Neural cell (in vitro differentiated cells): ENCODE results near the gene SAV1. TPM values are rescaled to one million over a fixed set of nuclear protein-coding genes. Genes with fewer than 3 reads are reported as not detected.

Source experiments
- H2AFZ ChIP-seq: fragments of 200-600, 300-800 bp; sonication (generic), shearing (Covaris generic); 2 replicates; pipeline ENCODE4 v1.6.0; 2014; ENCODE audit warnings: low read depth, mild to moderate bottlenecking, antibody characterized with exemption, low read length, moderate library complexity
- H3F3A ChIP-seq: fragments of 200-600 bp; shearing (Covaris generic); 2 replicates; pipeline ENCODE4 v1.6.1; 2016; ENCODE audit warnings: mild to moderate bottlenecking, moderate library complexity, mixed read lengths, antibody characterized with exemption, low read length; ENCODE audit not compliant: insufficient read depth, poor library complexity, severe bottlenecking
- H3K27ac ChIP-seq: fragments of 200-600, 300-800 bp; sonication (generic), shearing (Covaris generic); 2 replicates; pipeline ENCODE4 v1.5.1; 2014; ENCODE audit warnings: mild to moderate bottlenecking, low read length, moderate library complexity
- H3K27me3 ChIP-seq: fragments of 300-800, 200-600 bp; sonication (generic), shearing (Covaris generic); 2 replicates; pipeline ENCODE4 v1.6.0; 2014; ENCODE audit warnings: mild to moderate bottlenecking, low read depth, low read length, moderate library complexity; ENCODE audit not compliant: insufficient read depth
- H3K36me3 ChIP-seq: fragments of 300-800, 200-600 bp; sonication (generic), shearing (Covaris generic); 2 replicates; pipeline ENCODE4 v1.5.1; 2014; ENCODE audit warnings: mild to moderate bottlenecking, antibody characterized with exemption, low read length, moderate library complexity; ENCODE audit not compliant: insufficient read depth
- H3K4me2 ChIP-seq: fragments of 300-800, 200-600 bp; sonication (generic), shearing (Covaris generic); 2 replicates; pipeline ENCODE4 v1.6.0; 2014; ENCODE audit warnings: mild to moderate bottlenecking, low read length
- H3K4me3 ChIP-seq: fragments of 300-800, 200-600 bp; sonication (generic), shearing (Covaris generic); 2 replicates; pipeline ENCODE4 v1.5.1; 2014; ENCODE audit warnings: mild to moderate bottlenecking, low read length, moderate library complexity
- H3K79me2 ChIP-seq: fragments of 200-600 bp; shearing (Covaris generic); replicated peaks from 2 replicates; pipeline ENCODE4 v1.6.0; 2014; ENCODE audit warnings: mild to moderate bottlenecking, low read length, moderate library complexity; ENCODE audit not compliant: insufficient read depth
- H3K9ac ChIP-seq: fragments of 300-800, 200-600 bp; sonication (generic), shearing (Covaris generic); 2 replicates; pipeline ENCODE4 v1.6.1; 2016; ENCODE audit warnings: mild to moderate bottlenecking, low read length, mixed read lengths
- H3K9me2 ChIP-seq: fragments of 200-600 bp; shearing (Covaris generic); 2 replicates; pipeline ENCODE4 v1.6.1; 2016; ENCODE audit warnings: mild to moderate bottlenecking, low read length, mixed read lengths; ENCODE audit not compliant: insufficient read depth
- H3K9me3 ChIP-seq: fragments of 200-600, 300-800 bp; sonication (generic), shearing (Covaris generic); 2 replicates; pipeline ENCODE4 v1.6.1; 2016; ENCODE audit warnings: mild to moderate bottlenecking, mixed run types, low read length, moderate library complexity, mixed read lengths
- H4K20me1 ChIP-seq: fragments of 200-600 bp; shearing (Covaris generic); 2 replicates; pipeline ENCODE4 v1.6.1; 2016; ENCODE audit warnings: mild to moderate bottlenecking, mixed run types; ENCODE audit not compliant: insufficient read depth
- EP300 ChIP-seq: fragments of 450-650 bp; conservative IDR thresholded peaks from 2 replicates; pipeline ENCODE4 v1.6.1; 2014; ENCODE audit warnings: antibody characterized with exemption, mild to moderate bottlenecking, moderate library complexity; ENCODE audit not compliant: poor library complexity, severe bottlenecking
- EZH2 ChIP-seq: fragments of 200-600, 300-800 bp; shearing (Covaris generic), sonication (generic); IDR thresholded peaks from 2 replicates; pipeline ENCODE4 v1.6.1; 2014; ENCODE audit warnings: antibody characterized with exemption, low read length, borderline replicate concordance, mild to moderate bottlenecking; ENCODE audit not compliant: insufficient read depth, poor library complexity, severe bottlenecking
- MXI1 ChIP-seq: fragments of 450-650 bp; conservative IDR thresholded peaks from 2 replicates; pipeline ENCODE4 v1.6.1; 2014; ENCODE audit warnings: antibody characterized with exemption, mild to moderate bottlenecking; ENCODE audit not compliant: poor library complexity, severe bottlenecking
- POLR2AphosphoS5 ChIP-seq: IDR thresholded peaks from 2 replicates; pipeline ENCODE4 v1.6.1; 2012
- RAD21 ChIP-seq: fragments of 450-650 bp; conservative IDR thresholded peaks from 2 replicates; pipeline ENCODE4 v1.6.1; 2014; ENCODE audit warnings: antibody characterized with exemption, mild to moderate bottlenecking, moderate library complexity
- SMC3 ChIP-seq: fragments of 450-650 bp; conservative IDR thresholded peaks from 2 replicates; pipeline ENCODE4 v1.6.1; 2014; ENCODE audit warnings: antibody characterized with exemption, mild to moderate bottlenecking, moderate library complexity; ENCODE audit not compliant: poor library complexity
- TAF1 ChIP-seq: IDR thresholded peaks from 2 replicates; pipeline ENCODE4 v1.6.1; 2012; ENCODE audit warnings: low read depth
- polyA plus RNA-seq: library from polyadenylated mRNA; depleted of rRNA; stranded (reverse); fragments of >200 nt; gene quantifications from 2 replicates; pipeline ENCODE4 v1.2.3, GENCODE V29; 2014
- TF ChIP-seq, protein P1 (sequence below): fragments of 450-650 bp; IDR thresholded peaks from 2 replicates; pipeline ENCODE4 v1.5.1; 2014; ENCODE audit warnings: antibody characterized with exemption, mild to moderate bottlenecking, moderate library complexity; ENCODE audit not compliant: poor library complexity, severe bottlenecking
- TF ChIP-seq, protein P2 (sequence below): IDR thresholded peaks from 2 replicates; pipeline ENCODE4 v1.6.1; 2012; ENCODE audit warnings: borderline replicate concordance

SAV1 gene
- polyA plus RNA-seq, 1 donor from 2014 or later = 4.9 TPM

DNA sequence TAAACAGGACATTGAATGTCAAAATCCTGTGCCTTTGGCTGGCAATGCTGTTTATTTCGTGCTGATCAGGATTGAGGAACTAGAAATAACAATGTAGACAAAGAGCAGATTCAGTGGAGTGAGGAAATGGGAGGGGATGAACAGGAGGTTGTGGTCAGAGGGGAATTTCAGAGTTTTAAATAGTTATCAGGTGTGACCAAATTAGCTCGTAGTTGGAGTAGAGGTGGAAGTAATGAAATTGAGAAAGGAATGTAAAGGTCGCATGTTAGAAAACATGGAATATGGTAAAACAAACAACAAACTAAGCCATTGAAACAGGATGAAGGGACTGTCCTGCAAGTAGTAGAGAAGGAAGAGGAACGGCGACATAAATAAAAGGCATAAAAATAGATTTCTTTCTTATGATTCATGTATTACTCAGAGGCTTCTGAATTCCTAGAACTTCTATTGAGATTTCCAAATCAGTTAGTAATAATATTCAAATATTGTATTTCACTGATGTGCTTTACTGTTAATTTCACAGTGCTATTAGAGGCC is 9.5 kb upstream of the SAV1 start:
- Histone ChIP-seq H3K4me3 (no peak overlapping the region), H3K9ac (no peak overlapping the region), H3K27ac (no peak overlapping the region), H3K27me3 (no peaks in the 10 kb centered on the region), H3K36me3 (no peaks in the 10 kb centered on the region), H3K9me3 (no peaks in the 10 kb centered on the region), H3K4me2 (no peak overlapping the region), H3K79me2 (no peaks in the 10 kb centered on the region), H2AFZ (no peak overlapping the region), H3K9me2 (no peaks in the 10 kb centered on the region), H4K20me1 (no peaks in the 10 kb centered on the region), H3F3A (no peaks in the 10 kb centered on the region)
- TF ChIP-seq, protein P1, sequence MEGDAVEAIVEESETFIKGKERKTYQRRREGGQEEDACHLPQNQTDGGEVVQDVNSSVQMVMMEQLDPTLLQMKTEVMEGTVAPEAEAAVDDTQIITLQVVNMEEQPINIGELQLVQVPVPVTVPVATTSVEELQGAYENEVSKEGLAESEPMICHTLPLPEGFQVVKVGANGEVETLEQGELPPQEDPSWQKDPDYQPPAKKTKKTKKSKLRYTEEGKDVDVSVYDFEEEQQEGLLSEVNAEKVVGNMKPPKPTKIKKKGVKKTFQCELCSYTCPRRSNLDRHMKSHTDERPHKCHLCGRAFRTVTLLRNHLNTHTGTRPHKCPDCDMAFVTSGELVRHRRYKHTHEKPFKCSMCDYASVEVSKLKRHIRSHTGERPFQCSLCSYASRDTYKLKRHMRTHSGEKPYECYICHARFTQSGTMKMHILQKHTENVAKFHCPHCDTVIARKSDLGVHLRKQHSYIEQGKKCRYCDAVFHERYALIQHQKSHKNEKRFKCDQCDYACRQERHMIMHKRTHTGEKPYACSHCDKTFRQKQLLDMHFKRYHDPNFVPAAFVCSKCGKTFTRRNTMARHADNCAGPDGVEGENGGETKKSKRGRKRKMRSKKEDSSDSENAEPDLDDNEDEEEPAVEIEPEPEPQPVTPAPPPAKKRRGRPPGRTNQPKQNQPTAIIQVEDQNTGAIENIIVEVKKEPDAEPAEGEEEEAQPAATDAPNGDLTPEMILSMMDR = no peak
- no peak for TF ChIP-seq EP300
- no peak for TF ChIP-seq TAF1
- no peak for TF ChIP-seq EZH2
- TF ChIP-seq RAD21 = no peak
- no peak for TF ChIP-seq MXI1
- TF ChIP-seq, protein P2, sequence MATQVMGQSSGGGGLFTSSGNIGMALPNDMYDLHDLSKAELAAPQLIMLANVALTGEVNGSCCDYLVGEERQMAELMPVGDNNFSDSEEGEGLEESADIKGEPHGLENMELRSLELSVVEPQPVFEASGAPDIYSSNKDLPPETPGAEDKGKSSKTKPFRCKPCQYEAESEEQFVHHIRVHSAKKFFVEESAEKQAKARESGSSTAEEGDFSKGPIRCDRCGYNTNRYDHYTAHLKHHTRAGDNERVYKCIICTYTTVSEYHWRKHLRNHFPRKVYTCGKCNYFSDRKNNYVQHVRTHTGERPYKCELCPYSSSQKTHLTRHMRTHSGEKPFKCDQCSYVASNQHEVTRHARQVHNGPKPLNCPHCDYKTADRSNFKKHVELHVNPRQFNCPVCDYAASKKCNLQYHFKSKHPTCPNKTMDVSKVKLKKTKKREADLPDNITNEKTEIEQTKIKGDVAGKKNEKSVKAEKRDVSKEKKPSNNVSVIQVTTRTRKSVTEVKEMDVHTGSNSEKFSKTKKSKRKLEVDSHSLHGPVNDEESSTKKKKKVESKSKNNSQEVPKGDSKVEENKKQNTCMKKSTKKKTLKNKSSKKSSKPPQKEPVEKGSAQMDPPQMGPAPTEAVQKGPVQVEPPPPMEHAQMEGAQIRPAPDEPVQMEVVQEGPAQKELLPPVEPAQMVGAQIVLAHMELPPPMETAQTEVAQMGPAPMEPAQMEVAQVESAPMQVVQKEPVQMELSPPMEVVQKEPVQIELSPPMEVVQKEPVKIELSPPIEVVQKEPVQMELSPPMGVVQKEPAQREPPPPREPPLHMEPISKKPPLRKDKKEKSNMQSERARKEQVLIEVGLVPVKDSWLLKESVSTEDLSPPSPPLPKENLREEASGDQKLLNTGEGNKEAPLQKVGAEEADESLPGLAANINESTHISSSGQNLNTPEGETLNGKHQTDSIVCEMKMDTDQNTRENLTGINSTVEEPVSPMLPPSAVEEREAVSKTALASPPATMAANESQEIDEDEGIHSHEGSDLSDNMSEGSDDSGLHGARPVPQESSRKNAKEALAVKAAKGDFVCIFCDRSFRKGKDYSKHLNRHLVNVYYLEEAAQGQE = no peak
- no peak for TF ChIP-seq SMC3
- no peak for TF ChIP-seq POLR2AphosphoS5

DNA sequence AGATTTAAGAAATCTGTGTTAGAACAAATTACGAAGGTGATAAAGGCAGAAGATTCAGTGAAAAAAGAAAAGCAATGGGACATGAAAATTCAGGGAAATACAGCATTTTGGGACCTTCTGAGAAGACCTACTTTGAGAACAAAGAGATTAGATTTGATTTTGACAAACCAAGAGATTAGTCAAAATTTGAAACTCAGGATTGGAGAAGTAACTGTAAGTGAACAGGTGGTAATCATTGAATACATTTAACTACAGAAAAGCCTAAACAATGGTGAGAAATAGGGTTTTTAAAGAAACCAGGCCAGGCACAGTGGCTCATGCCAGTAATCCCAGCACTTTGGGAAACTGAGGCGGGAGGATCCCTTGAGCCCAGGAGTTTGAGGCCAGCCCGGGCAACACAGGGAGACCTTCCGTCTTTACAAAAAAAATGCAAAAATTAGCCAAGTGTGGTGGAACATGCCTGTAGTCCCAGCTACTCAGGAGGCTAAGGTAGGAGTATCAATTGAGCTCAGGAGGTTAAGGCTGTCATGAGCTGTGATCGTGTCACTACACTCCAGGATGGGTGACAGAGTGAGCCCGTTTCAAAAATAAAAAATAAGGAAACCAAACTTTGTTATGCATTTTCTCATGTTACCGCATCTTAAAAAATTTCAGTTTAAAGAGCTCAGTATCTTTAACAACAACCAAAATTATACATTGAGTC is 8.9 kb upstream of the SAV1 start:
- TF ChIP-seq EP300 = no peak
- TF ChIP-seq RAD21 = no peak
- TF ChIP-seq SMC3 = no peak
- TF ChIP-seq POLR2AphosphoS5 = no peak
- TF ChIP-seq MXI1 = no peak
- TF ChIP-seq EZH2 = no peak
- TF ChIP-seq, protein P1 = no peak
- TF ChIP-seq, protein P2 = no peak
- no peak for TF ChIP-seq TAF1
- Histone ChIP-seq H3K4me2 (no peak overlapping the region), H3K9me2 (no peaks in the 10 kb centered on the region), H3K36me3 (no peaks in the 10 kb centered on the region), H3K9ac (no peak overlapping the region), H3K27ac (no peak overlapping the region), H3K4me3 (no peak overlapping the region), H2AFZ (no peak overlapping the region), H4K20me1 (no peaks in the 10 kb centered on the region), H3K9me3 (no peaks in the 10 kb centered on the region), H3K27me3 (no peaks in the 10 kb centered on the region), H3F3A (no peaks in the 10 kb centered on the region), H3K79me2 (no peaks in the 10 kb centered on the region)
